Skeletal muscle satellite cell (primary cell): ENCODE data around the gene EXOC1.
A peak's percentile ranks its signal among the peaks of the same experiment; 100 is the strongest.

ENCODE experiments used
- H3K27me3 ChIP-seq: 2 replicates; pipeline ENCODE4 v1.7.0; 2013; ENCODE audit warnings: low read length; ENCODE audit not compliant: control insufficient read depth, insufficient read depth
- H3K36me3 ChIP-seq: 2 replicates; pipeline ENCODE4 v1.7.0; 2013; ENCODE audit warnings: mild to moderate bottlenecking, control low read depth, low read length; ENCODE audit not compliant: insufficient read depth
- H3K4me1 ChIP-seq: 2 replicates; pipeline ENCODE4 v1.7.0; 2013; ENCODE audit warnings: low read length; ENCODE audit not compliant: control insufficient read depth, insufficient read depth
- H3K4me2 ChIP-seq: 2 replicates; pipeline ENCODE4 v1.7.0; 2013; ENCODE audit warnings: mild to moderate bottlenecking, low read length
- H3K4me3 ChIP-seq: 2 replicates; pipeline ENCODE4 v1.7.0; 2013; ENCODE audit warnings: low read length
- H3K9ac ChIP-seq: 2 replicates; pipeline ENCODE4 v1.7.0; 2013; ENCODE audit warnings: mild to moderate bottlenecking, low read depth, low read length, moderate library complexity
- H3K9me3 ChIP-seq: replicated peaks from 2 replicates; pipeline ENCODE4 v1.7.0; 2013; ENCODE audit warnings: mild to moderate bottlenecking, control low read depth, low read length

Gene EXOC1

DNA sequence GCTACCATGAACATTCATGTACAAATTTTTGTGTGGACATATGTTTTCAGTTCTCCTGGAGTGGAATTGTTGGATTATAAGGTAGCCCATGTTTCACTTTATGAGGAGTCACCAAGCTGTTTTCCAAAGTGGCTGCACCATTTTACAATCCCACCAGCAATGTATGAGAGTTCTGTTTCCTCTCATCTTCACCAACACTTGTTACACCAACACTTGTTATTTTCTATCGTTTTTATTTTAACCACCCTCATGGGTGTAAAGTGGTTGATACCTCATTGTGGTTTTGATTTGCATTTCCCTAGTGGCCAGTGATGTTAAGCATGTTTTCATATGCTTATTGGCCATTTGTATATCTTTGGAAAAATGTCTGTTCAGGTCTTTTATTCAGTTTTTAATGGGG lies 4.1 kb downstream of the EXOC1 start:
- H3K36me3 ChIP-seq = peaks cover 17% of the 10 kb centered on the region
- H3K4me3 ChIP-seq = no peak overlapping the region
- no peaks in the 10 kb centered on the region for H3K27me3 ChIP-seq
- no peak overlapping the region for H3K9ac ChIP-seq
- H3K9me3 ChIP-seq = no peaks in the 10 kb centered on the region
- no peak overlapping the region for H3K4me2 ChIP-seq
- peaks cover 8% of the 10 kb centered on the region for H3K4me1 ChIP-seq

DNA sequence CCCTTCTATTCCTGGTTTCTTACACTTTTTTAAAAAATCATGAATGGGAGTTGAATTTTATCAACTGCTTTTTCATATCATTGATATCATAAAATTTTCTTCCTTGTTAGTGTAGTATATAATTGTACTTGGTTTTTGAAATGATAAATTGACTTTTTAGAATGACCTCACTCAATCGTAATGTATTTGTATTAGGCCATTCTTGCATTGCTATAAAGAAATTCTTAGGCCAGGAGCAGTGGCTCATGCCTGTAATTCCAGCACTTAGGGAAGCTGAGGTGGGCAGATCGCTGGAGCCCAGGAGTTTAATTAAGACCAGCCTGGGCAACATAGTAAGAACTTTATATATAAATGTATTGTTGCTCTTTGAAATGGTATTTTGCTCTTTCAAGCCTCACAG lies 6.3 kb downstream of the EXOC1 start:
- H3K4me2 ChIP-seq = no peak overlapping the region
- H3K4me3 ChIP-seq = no peak overlapping the region
- H3K9me3 ChIP-seq = no peaks in the 10 kb centered on the region
- H3K36me3 ChIP-seq = peaks cover 27% of the 10 kb centered on the region
- no peaks in the 10 kb centered on the region for H3K27me3 ChIP-seq
- peaks cover 5% of the 10 kb centered on the region for H3K4me1 ChIP-seq
- H3K9ac ChIP-seq = no peak overlapping the region

DNA sequence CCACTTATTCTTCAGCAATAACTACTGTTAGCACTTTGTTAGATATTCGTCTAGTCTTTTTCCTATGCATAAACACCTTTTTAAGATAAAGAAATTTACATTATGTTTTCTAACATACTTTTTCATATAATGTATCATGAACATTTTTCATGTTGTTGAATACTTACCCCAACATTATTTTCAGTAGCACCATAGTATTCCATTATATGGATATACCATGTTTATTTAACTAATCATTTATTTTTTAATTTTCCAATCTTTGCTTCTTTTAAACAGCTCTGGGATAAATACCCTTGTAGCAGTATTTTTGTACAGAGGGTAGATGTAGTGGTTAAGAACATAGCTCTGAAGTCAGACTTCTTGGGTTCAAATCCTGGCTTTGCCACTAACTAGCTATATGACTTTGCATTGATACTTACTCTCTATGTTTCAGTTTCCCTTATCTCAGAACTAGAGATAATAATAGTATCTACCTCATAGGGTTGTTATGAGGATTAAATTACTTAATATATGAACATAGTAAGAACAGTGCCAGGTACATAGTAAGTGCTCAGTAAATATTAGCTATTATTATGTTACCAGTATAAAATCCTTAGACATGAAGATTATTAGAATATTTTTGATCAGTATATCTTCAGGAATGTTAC lies 11.3 kb downstream of the EXOC1 start:
- Histone ChIP-seq H3K4me1 (peaks cover 29% of the 10 kb centered on the region), H3K9ac (no peak overlapping the region), H3K9me3 (no peaks in the 10 kb centered on the region), H3K27me3 (no peaks in the 10 kb centered on the region), H3K4me3 (no peak overlapping the region), H3K4me2 (peak overlapping the region; percentile 78), H3K36me3 (peaks cover 44% of the 10 kb centered on the region)

DNA sequence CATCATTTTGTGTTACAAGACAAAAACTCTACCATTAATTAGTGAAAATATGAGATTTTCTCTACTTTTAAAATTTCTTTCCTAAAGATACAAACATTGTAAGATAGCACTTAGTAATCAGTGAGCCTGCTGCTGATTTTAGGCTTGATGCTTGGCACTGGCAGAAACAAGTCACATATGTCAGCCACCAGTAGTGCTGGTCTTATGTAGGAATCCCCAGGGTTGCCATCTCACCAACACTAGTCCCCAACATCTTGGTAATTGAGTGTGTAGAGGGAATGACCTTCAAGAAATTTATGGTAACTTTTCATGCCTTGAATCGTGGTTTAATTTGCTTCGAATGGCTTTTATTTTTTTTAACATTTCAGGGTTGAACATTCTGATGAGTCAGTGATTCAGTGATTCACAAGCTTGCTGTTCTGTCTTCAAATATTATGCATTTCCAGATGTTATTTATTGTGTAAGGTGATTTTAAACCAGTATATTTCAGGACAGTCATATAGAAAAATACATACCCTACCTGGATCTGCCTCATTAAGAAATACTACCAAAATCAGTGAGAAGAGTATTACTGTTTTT lies 11.9 kb downstream of the EXOC1 start:
- Histone ChIP-seq H3K4me2 (peak overlapping the region; percentile 78), H3K4me3 (peak overlapping the region; percentile 53), H3K27me3 (no peaks in the 10 kb centered on the region), H3K36me3 (peaks cover 41% of the 10 kb centered on the region), H3K9ac (peak overlapping the region; percentile 47), H3K9me3 (no peaks in the 10 kb centered on the region), H3K4me1 (peaks cover 29% of the 10 kb centered on the region)

DNA sequence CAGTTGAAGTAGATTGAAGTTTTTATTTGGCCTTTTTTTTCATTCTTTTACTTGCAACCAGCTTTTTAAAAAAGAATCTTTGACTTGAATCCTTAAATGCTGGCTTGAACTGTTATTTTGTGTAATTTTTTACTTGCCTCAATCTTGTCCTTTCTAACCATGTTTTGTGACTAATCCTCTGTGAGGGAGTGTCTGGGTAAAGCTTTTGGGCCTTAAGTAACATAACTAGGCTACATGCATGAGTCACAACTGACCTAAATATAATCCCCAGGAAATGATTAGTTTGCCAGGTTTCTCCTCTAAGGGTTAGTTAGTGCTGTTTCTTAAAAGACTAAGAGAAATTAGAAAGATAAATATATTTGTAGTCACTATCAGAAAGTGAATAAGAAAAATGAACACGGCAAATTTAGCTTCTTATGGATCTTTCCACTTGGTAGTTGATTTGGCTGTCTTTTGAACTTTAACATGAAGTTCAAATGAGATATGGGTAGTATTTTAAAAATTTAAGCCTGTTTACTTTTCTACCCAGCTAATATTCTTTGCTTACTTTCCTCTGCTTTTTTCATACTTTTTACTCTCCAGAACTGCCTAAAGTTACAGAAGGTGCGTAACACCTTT lies 13.0 kb downstream of the EXOC1 start:
- Histone ChIP-seq H3K9me3 (no peaks in the 10 kb centered on the region), H3K4me3 (peak overlapping the region; percentile 29), H3K4me1 (peaks cover 29% of the 10 kb centered on the region), H3K4me2 (peak overlapping the region; percentile 78), H3K36me3 (peaks cover 43% of the 10 kb centered on the region), H3K27me3 (no peaks in the 10 kb centered on the region), H3K9ac (peak overlapping the region; percentile 56)

DNA sequence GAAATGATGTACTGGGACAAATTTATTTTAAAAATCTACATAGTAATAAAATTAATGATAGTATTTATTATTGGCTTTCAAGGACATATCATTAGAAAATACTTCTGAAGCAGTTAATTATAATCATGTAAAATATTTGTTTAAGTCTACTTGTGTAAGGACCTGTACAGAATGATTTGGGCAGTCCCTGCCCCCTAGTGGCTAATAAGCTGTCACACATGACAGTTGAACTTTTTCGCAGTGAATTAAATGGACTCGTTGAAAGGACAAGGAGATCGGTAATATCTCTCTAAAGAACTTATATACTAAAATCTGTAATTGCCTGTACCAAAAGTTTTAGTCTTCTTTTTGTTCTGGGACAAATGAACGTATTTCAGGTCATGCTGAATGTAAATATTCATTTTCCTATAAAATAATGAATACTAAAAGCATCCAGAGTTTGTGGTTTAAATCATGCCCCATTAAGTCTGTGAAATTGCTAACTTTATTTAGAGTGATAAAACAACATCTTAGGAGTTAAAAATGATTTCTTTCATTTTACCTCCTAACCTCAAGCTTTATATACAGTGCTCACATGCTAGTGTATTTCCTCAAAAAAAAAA lies 13.6 kb downstream of the EXOC1 start:
- Histone ChIP-seq H3K4me1 (peaks cover 29% of the 10 kb centered on the region), H3K9me3 (no peaks in the 10 kb centered on the region), H3K4me2 (peak overlapping the region; percentile 72), H3K4me3 (no peak overlapping the region), H3K27me3 (no peaks in the 10 kb centered on the region), H3K36me3 (peaks cover 47% of the 10 kb centered on the region), H3K9ac (peak overlapping the region; percentile 56)

DNA sequence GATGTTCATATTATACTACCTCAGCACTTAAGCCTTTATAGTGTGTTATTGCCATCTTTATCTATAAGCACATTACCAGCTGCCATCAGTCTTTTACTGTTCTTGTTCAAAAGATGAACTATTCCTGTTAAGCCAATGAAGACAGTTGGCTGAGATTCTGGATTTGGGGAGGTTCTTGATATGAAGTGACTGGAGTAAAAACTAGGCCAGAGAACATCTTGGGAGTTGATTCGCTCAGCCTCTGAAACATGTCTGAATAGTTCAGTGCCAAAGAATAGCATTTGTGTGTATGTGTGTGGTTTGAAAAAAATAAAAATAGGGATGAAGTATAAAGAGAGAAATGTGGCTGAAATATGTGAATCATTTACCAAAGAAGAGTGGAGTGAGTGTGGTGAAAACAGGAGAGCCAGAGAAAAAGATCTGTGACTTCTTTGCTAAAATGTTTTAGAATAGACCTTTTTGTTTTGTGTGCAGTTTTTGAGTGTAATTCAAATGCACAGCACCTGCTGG lies 15.2 kb downstream of the EXOC1 start:
- peaks cover 29% of the 10 kb centered on the region for H3K4me1 ChIP-seq
- H3K36me3 ChIP-seq = peaks cover 55% of the 10 kb centered on the region
- no peak overlapping the region for H3K4me3 ChIP-seq
- H3K4me2 ChIP-seq = no peak overlapping the region
- H3K9me3 ChIP-seq = no peaks in the 10 kb centered on the region
- no peaks in the 10 kb centered on the region for H3K27me3 ChIP-seq
- H3K9ac ChIP-seq = no peak overlapping the region

DNA sequence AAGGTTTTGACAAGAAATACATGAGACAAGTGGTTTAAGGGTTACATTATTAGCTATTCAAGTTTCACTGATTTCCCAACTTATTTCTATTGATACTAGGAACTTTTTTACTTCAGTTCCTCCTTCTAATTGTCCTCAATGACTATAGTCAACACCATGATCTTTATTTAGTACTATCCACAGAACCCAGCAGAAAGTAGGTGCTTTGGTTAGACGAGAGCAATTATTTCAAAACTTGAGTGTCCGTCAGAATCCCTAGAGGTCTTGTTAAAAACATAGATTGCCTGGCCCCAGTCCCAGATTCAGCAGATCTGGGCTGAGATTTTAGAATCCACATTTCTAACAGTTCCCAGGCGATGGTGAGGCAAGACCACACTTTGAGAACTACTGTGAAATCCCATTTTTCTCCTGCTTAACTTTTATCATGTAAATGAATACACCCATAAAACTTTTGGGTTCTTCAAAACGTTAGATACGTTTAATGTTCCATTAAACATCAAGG lies 17.9 kb downstream of the EXOC1 start:
- H3K9ac ChIP-seq = no peak overlapping the region
- H3K9me3 ChIP-seq = no peaks in the 10 kb centered on the region
- H3K4me2 ChIP-seq = no peak overlapping the region
- H3K36me3 ChIP-seq = peaks cover 63% of the 10 kb centered on the region
- H3K4me1 ChIP-seq = peaks cover 12% of the 10 kb centered on the region
- no peaks in the 10 kb centered on the region for H3K27me3 ChIP-seq
- no peak overlapping the region for H3K4me3 ChIP-seq

DNA sequence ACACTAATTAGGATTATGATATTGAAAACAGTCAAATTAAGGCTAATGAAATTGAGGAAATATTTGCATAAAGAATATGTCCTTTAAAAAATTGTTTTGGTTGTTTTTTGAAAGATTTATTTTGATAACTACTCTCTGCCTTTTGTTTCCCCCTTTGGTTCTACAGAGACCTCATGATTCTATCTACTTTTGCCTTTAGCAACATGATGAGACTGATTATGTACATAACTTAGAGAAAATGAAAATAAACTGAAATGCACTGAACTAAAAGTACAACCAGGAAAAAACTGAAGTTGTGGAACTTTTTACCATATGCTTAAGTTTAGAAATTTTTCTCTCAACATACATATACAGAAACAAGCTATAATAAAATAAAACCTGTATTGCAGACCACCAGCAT lies 21.4 kb downstream of the EXOC1 start:
- Histone ChIP-seq H3K36me3 (peaks cover 74% of the 10 kb centered on the region), H3K9me3 (no peaks in the 10 kb centered on the region), H3K4me1 (no peaks in the 10 kb centered on the region), H3K27me3 (no peaks in the 10 kb centered on the region), H3K4me2 (no peak overlapping the region), H3K9ac (no peak overlapping the region), H3K4me3 (no peak overlapping the region)

DNA sequence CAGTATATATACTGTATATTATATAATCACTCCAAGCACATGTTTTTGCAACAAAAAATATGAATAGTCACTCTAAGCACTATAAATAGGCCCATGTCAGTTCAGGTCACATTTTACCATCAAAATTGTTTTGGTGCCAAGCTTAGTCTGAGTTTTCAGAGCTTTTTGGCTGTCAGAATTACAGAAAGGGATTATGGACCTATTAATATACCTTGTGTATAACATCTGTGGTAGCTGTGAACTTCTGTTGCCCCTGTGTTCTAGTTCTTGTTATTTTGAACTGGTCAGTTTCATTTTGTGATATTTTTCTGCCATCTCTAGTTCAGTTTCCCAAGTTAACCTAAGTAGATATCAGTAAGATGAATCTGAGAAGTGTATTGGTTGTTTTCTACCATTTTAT lies 22.9 kb downstream of the EXOC1 start:
- Histone ChIP-seq H3K27me3 (no peaks in the 10 kb centered on the region), H3K4me2 (no peak overlapping the region), H3K9ac (no peak overlapping the region), H3K9me3 (no peaks in the 10 kb centered on the region), H3K36me3 (peaks cover 71% of the 10 kb centered on the region), H3K4me1 (no peaks in the 10 kb centered on the region), H3K4me3 (no peak overlapping the region)

DNA sequence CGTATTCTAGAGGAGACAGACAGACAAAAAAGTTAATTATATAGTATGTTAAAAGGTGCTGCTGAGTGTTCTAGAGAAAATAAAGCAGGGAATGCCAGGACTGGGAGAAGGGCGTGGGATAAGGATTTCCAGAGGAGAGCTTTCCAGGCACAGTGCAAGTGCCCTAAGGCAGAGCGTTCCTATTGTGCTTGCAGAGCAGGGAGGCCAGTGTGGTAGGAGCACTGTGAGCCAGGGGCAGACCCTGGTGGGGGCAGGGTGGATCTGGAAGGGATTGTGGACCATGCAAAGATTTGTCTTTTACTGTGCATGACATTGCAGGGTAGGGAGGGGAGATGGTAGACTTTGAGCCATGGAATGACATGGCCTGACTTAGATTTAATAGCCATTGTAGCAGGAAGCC lies 25.8 kb downstream of the EXOC1 start:
- Histone ChIP-seq H3K4me3 (no peak overlapping the region), H3K4me2 (no peak overlapping the region), H3K36me3 (peaks cover 63% of the 10 kb centered on the region), H3K4me1 (no peaks in the 10 kb centered on the region), H3K27me3 (no peaks in the 10 kb centered on the region), H3K9me3 (no peaks in the 10 kb centered on the region), H3K9ac (no peak overlapping the region)
